T-helper 2 cell treated with Interferon-gamma antibody and Interleukin-4, amounts not matched to agents 5 μg/mL and 100 μg/mL, for 36 hours (primary cell): Measurements from ENCODE around the gene IP6K2.

ENCODE experiments used
- DNase-seq: peaks from one replicate; pipeline ENCODE4 v3.0.0; 2021; ENCODE audit warnings: low spot score
- H3K27ac Mint-ChIP-seq: one replicate; pipeline ENCODE4 v1.8.0; 2021; ENCODE audit warnings: mild to moderate bottlenecking, mixed read lengths
- H3K27me3 Mint-ChIP-seq: one replicate; pipeline ENCODE4 v1.8.0; 2021; ENCODE audit warnings: low read depth, mixed read lengths
- H3K36me3 Mint-ChIP-seq: one replicate; pipeline ENCODE4 v1.8.0; 2021; ENCODE audit warnings: low read depth, mixed read lengths
- H3K4me1 Mint-ChIP-seq: one replicate; pipeline ENCODE4 v1.8.0; 2021; ENCODE audit warnings: low read depth, mixed read lengths
- H3K4me3 Mint-ChIP-seq: one replicate; pipeline ENCODE4 v1.8.0; 2022; ENCODE audit warnings: mild to moderate bottlenecking, moderate library complexity, mixed read lengths
- H3K9me3 Mint-ChIP-seq: one replicate; pipeline ENCODE4 v1.8.0; 2021; ENCODE audit warnings: mixed read lengths

IP6K2 gene

DNA sequence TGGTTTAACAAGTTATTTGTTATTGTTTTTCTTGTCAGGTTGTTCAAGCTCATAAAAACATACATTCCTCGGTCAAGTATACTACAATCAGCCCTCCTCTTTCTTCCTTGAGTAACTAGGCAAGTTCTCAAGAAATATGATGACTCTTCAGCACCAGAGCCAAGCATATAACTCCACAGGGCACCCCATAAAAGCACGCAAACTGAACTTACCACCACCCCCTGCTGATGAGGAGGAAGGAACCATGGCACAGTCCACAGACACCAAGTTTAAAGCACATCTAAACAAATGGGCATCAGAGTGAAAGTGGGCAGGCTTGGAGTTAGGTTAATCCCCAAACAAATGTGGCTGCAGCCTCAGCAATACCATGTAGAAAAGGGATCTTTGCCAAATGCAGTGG is 5.3 kb downstream of the IP6K2 start:
- no peaks in the 10 kb centered on the region for H3K27me3 Mint-ChIP-seq
- H3K36me3 Mint-ChIP-seq: peaks cover 52% of the 10 kb centered on the region
- no peak overlapping the region for H3K4me3 Mint-ChIP-seq
- H3K4me1 Mint-ChIP-seq: peaks cover 42% of the 10 kb centered on the region
- DNase-seq: no peak
- no peak overlapping the region for H3K27ac Mint-ChIP-seq
- H3K9me3 Mint-ChIP-seq: no peaks in the 10 kb centered on the region

DNA sequence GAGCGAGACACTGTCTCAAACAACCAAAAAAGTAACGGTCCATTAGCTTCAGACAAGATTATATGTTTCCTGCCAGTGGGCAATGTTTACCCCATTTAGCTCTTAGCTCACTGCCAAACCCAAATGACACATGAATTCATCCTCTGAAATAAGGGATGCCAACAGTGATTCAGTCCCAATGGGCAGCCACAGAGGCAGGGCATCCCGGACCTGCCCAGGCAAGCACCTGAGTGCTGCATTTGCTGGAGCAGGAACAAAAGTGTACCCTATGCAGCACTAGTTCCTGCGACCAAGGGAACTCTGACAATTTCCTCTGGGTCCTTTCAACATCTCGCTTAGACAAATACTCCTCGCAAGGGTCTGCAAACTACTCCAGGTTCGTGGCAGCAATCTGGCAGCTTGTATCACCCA is 8.0 kb downstream of the IP6K2 start:
- no peak for DNase-seq
- no peaks in the 10 kb centered on the region for H3K9me3 Mint-ChIP-seq
- H3K36me3 Mint-ChIP-seq: peaks cover 45% of the 10 kb centered on the region
- no peak overlapping the region for H3K4me3 Mint-ChIP-seq
- no peaks in the 10 kb centered on the region for H3K27me3 Mint-ChIP-seq
- no peak overlapping the region for H3K27ac Mint-ChIP-seq
- H3K4me1 Mint-ChIP-seq: peaks cover 25% of the 10 kb centered on the region

DNA sequence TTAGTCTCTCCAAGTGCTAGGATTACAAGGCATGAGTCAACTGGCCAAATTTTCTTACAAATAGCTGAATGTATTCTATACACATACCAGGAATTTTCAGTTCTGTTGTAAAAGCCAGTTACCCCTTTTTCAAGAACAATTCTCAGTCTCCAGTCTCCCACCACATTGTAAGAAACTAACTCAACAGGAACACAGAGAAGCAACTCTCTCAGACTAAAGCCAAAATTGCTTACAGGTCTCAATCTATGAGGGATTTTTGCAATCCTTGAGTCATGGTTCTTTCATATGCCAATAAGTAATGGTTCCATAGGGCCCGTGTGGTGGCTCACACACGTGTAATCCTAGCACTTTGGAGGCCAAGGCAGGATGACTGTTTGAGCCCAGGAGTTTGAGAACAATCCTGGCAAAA is 8.5 kb downstream of the IP6K2 start:
- H3K36me3 Mint-ChIP-seq: peaks cover 44% of the 10 kb centered on the region
- peaks cover 26% of the 10 kb centered on the region for H3K4me1 Mint-ChIP-seq
- DNase-seq: no peak
- no peak overlapping the region for H3K27ac Mint-ChIP-seq
- no peak overlapping the region for H3K4me3 Mint-ChIP-seq
- no peaks in the 10 kb centered on the region for H3K27me3 Mint-ChIP-seq
- H3K9me3 Mint-ChIP-seq: no peaks in the 10 kb centered on the region

DNA sequence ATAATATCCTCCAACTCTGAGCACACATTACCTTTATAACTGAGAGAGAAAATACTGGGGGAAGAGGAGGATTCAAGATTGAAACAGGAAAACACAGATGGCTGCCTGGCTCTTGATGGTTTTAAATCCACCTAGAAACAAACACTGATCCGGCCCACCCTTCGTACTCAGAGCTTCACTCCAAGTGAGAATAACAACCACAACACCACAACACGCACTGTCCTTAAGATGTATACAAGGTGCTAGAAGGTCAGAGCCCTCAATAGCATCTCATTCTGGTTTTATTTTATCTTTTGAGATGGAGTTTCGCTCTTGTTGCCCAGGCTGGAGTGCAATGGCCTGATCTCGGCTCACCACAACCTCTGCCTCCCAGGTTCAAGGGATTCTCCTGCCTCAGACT is 9.9 kb downstream of the IP6K2 start:
- Mint-ChIP-seq H3K4me3 (no peak overlapping the region), H3K9me3 (no peaks in the 10 kb centered on the region), H3K27me3 (no peaks in the 10 kb centered on the region), H3K27ac (no peak overlapping the region), H3K4me1 (peaks cover 23% of the 10 kb centered on the region), H3K36me3 (peaks cover 44% of the 10 kb centered on the region)
- DNase-seq: no peak

DNA sequence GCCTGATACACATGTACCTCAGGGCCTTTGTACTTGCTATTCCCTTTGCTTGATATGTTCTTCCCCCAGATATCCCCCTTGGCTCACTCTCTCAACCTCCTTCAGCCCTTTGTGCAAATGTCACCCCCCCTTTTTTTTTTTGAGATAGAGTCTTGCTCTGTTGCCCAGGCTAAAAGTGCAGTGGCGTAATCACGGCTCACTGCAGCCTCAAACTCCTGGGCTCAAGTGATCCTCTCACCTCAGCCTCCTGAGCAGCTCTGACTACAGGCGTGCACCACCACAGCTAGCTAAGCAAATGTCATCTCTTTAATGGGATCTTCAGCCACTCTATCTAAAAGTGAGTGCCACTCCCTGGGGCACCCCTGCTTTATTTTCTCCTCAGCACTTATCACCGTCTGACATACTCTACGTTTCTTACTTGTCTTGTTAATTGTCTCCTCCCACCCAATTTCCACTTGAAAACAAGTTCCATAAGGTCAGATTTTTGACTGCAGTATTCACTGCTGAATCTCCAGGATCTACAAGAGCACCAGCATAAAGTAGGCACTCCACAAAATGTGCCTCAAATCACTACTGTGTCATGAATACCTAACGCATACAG is 14.6 kb downstream of the IP6K2 start:
- H3K4me1 Mint-ChIP-seq: peaks cover 13% of the 10 kb centered on the region
- no peak for DNase-seq
- no peak overlapping the region for H3K27ac Mint-ChIP-seq
- peaks cover 31% of the 10 kb centered on the region for H3K36me3 Mint-ChIP-seq
- H3K4me3 Mint-ChIP-seq: no peak overlapping the region
- H3K27me3 Mint-ChIP-seq: no peaks in the 10 kb centered on the region
- H3K9me3 Mint-ChIP-seq: no peaks in the 10 kb centered on the region

DNA sequence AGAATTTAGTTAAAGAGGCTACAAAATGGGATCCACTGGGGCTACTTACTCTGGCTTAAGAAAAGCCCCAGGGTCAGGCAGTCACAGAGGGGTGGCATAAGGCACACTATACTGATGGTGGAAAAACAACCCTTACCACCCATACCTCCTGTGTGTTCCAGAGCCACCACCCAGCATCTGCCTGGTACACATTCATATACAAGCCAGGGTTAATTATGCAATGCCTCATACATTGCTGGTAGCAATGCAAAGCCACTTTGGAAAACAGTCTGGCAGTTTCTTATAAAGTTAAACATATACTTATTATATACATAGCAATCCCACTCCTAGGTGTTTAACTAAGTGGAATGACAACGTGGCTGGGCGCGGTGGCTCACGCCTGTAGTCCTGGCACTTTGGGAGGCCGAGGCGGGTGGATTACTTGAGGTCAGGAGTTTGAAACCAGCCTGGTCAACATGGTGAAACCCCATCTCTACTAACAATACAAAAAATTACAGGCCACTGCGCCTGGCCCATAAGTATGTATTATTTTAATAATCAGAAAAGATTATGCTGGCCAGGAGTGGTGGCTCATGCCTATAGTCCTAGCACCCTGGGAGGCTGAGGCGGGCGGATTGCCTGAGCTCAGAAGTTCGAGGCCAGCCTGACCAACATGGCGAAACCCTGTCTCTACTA is 16.2 kb downstream of the IP6K2 start:
- no peak overlapping the region for H3K27ac Mint-ChIP-seq
- H3K36me3 Mint-ChIP-seq: peaks cover 30% of the 10 kb centered on the region
- no peaks in the 10 kb centered on the region for H3K27me3 Mint-ChIP-seq
- no peak for DNase-seq
- H3K4me3 Mint-ChIP-seq: no peak overlapping the region
- H3K4me1 Mint-ChIP-seq: peaks cover 15% of the 10 kb centered on the region
- H3K9me3 Mint-ChIP-seq: no peaks in the 10 kb centered on the region

DNA sequence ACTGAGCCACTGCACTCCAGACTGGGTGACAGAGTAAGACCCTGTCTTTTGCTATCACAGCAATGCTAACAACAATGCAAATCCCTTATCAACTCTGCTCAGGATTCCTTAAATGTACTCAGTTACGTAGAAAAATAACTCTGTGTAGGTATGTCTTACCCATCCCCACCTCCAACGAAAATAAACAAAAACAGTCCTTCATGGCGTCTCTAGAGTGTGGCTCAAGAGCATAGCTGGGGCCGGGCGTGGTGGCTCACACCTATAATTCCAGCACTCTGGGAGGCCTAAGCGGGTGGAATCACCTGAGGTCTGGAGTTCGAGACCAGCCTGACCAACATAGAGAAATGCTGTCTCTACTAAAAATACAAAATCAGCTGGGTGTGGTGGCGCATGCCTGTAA is 18.1 kb downstream of the IP6K2 start:
- Mint-ChIP-seq H3K36me3 (peaks cover 35% of the 10 kb centered on the region), H3K9me3 (no peaks in the 10 kb centered on the region), H3K27me3 (no peaks in the 10 kb centered on the region), H3K27ac (no peak overlapping the region), H3K4me3 (no peak overlapping the region), H3K4me1 (peaks cover 11% of the 10 kb centered on the region)
- DNase-seq: no peak

DNA sequence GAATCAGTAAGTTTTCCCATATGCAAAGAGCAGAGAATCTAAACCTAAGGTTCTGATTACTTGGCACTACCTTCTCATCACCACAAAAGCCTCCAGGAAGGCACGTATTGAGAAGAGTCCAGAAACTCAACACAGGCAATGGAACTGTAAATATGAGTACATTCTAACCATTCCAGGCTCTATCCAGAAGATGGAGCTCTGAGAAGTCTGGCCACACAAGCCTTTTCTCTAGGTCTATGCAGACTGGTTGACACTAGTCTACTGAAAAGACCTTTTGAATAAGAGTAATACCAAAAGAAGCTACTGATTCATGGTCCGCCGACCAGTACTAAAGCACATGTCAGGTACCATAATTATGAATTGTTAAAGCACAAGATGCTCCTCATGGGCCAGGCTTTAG is 19.1 kb downstream of the IP6K2 start:
- H3K9me3 Mint-ChIP-seq: no peaks in the 10 kb centered on the region
- no peaks in the 10 kb centered on the region for H3K27me3 Mint-ChIP-seq
- H3K4me3 Mint-ChIP-seq: no peak overlapping the region
- DNase-seq: no peak
- peaks cover 11% of the 10 kb centered on the region for H3K4me1 Mint-ChIP-seq
- no peak overlapping the region for H3K27ac Mint-ChIP-seq
- H3K36me3 Mint-ChIP-seq: peaks cover 40% of the 10 kb centered on the region

DNA sequence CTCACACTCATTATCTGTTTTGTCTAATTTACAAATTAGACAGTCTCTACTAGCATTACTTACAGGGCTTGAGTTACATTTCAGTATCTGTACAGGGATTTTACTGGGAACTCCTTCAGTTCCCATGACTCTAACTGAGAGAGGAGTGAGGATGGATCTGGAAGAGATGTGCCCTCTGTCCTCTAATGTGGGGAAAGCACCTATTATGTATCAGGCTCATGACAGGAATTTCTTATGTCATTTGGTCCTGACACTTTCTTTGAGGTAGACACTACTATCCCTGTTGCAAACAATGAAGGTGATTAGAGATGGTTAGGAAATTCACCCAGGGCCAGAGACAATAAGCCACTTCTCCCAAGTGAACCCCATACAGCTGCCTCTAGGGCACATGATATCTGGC is 20.4 kb downstream of the IP6K2 start:
- no peak for DNase-seq
- Mint-ChIP-seq H3K27me3 (no peaks in the 10 kb centered on the region), H3K4me3 (no peak overlapping the region), H3K36me3 (peaks cover 46% of the 10 kb centered on the region), H3K27ac (no peak overlapping the region), H3K4me1 (peaks cover 9% of the 10 kb centered on the region), H3K9me3 (no peaks in the 10 kb centered on the region)

DNA sequence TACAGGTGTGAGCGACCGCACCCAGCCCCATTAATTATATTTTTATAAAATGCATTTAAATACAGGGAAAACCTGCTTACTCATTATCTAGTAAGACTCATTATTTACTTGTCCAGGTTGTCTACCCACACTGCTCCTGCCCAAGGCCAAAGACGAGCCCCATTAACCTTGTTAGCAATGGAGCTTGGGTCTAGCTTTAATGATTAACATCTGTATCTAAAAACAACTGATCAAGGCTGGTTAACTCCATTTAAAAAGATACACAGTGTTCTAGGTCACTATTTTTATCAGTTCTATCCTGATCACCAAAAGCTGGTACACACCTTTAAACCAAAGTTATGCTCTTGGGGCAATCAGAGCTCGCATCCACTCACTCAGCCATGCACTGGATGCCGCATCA is 20.9 kb downstream of the IP6K2 start:
- Mint-ChIP-seq H3K36me3 (peaks cover 48% of the 10 kb centered on the region), H3K4me1 (peaks cover 9% of the 10 kb centered on the region), H3K9me3 (no peaks in the 10 kb centered on the region), H3K27ac (no peak overlapping the region), H3K27me3 (no peaks in the 10 kb centered on the region), H3K4me3 (no peak overlapping the region)
- DNase-seq: no peak

DNA sequence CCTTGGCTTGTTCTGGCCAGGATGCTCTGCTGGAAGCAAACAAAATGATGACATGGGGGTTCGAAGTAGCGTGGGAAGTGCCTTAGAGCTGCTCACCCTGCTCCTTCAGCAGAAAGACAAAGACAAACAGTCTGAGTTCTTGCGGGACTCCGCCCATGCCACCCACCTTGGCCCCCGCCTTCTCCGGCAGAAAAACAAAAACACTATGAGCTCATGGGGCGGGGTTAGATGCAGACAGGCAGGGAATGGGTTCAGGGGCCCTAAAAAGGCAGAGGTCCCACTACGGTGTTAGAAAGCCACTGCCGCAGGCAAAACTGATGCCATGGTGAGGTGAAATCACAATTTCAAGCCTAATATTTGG is 21.6 kb downstream of the IP6K2 start:
- Mint-ChIP-seq H3K27me3 (no peaks in the 10 kb centered on the region), H3K27ac (no peak overlapping the region), H3K4me3 (no peak overlapping the region), H3K4me1 (peaks cover 8% of the 10 kb centered on the region), H3K36me3 (peaks cover 52% of the 10 kb centered on the region), H3K9me3 (no peaks in the 10 kb centered on the region)
- no peak for DNase-seq

DNA sequence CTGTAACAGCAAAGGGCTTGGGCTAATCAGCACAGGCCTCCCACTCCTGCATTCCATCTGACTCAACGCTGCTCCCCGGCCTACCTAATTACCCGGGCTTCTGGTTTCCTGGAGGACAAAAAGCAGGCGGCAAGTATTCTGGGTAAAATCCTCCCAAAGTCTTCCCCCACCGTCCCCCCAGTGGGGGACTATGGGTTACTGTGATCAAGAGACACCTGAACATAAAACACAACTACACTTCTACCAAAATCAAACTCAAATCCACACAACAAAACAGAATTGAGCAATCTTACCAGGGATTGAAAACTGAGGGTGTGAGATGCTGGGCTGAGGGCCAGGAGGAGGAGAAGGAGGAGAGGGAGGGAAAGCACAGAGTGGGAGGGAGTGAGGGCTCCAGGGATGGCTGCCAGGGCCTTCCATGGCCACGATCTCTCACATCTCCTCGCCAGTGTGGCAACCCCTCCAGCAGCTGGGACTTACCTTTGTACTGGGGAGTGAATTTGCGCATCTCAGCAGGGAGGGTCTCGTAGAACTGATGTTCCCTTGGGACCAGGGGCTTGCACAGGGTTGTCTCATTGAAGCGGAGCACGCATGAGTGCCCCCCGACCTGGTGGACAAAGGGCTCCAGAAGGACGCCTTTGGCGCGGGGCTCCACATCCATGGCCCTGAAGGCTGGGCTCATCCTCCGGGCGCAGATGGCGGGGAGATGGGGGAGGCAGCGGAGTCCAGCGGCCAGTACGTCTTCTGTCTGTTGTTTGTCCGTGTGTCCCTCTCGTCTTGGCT is 22.2 kb downstream of the IP6K2 start:
- Mint-ChIP-seq H3K4me3 (no peak overlapping the region), H3K27ac (no peak overlapping the region)

DNA sequence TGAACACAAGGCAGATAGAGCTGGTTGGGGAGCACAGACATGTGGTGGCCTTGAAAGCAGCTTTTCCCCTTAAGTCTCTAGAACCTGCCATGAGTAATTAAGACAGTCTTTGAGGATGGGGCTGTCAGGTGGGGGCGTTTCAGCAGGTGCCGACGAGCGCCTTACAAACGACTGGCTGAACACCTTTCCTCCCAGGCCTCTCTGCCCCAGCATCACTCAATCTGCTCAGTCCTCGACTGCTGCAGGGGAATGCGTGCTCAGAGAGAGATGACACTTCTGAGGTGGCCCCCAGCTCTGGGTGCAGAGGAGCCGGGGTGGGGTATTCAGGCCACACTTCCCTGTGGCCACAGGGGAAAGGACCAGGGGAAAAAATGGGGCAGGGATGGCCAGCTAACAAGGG is 23.2 kb downstream of the IP6K2 start:
- no peak for DNase-seq
- H3K4me3 Mint-ChIP-seq: no peak overlapping the region
- no peak overlapping the region for H3K27ac Mint-ChIP-seq
- H3K9me3 Mint-ChIP-seq: no peaks in the 10 kb centered on the region
- H3K4me1 Mint-ChIP-seq: peaks cover 2% of the 10 kb centered on the region
- no peaks in the 10 kb centered on the region for H3K27me3 Mint-ChIP-seq
- H3K36me3 Mint-ChIP-seq: peaks cover 48% of the 10 kb centered on the region

More for the DNA sequence above, 22.2 kb downstream of the IP6K2 start:
- no peaks in the 10 kb centered on the region for H3K27me3 Mint-ChIP-seq
- no peaks in the 10 kb centered on the region for H3K9me3 Mint-ChIP-seq
- peaks cover 50% of the 10 kb centered on the region for H3K36me3 Mint-ChIP-seq
- peaks cover 4% of the 10 kb centered on the region for H3K4me1 Mint-ChIP-seq
- DNase-seq: no peak

DNA sequence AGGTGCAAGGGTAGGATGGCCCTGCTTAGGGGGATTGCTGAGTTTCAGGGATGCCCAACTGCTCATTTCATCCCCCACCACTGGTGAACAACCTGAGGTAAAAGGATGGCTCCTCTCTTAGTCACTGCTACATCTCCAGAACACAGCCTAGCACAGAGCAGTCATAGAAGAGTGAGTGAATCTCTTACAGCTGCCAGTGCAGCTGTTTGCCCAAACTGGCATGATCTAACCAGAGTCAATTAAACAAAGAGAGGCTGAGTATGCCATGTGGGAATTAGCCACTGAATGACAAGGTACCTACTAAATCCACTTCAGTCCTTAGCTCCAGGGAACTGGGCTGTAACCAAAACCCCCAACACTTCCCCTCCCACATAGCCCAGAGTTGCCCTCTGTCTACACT is 24.5 kb downstream of the IP6K2 start:
- Mint-ChIP-seq H3K27me3 (no peaks in the 10 kb centered on the region), H3K36me3 (peaks cover 52% of the 10 kb centered on the region), H3K9me3 (no peaks in the 10 kb centered on the region), H3K4me1 (peaks cover 2% of the 10 kb centered on the region), H3K27ac (no peak overlapping the region), H3K4me3 (no peak overlapping the region)
- no peak for DNase-seq
